ENCODE measurements around the gene SCAI. TPM values are rescaled to one million over a fixed set of nuclear protein-coding genes. Genes with fewer than 3 reads are reported as not detected.
"Not testable (repeated sequence)": the region's sequence is repeated elsewhere in the genome, so short reads cannot be mapped to it uniquely, and the experiment has no call there.

The SCAI gene
- total and polyA plus RNA-seq, 5 donors from 2014 or later = 1.7 to 11.3 (median 3.9) TPM

- Histone ChIP-seq H3K27ac (ENCODE audit: insufficient read depth, low read length, poor library complexity, severe bottlenecking) (peak overlapping the region; percentile 15), H3K4me1 (ENCODE audit: control insufficient read depth, insufficient read depth, low read length, poor library complexity, severe bottlenecking) (peaks cover 24% of the 10 kb centered on the region), H3K4me3 (ENCODE audit: low read depth, low read length) (no peak overlapping the region), H3K9me3 (ENCODE audit: control insufficient read depth in 2 of 2, low read length in 2 of 2) (no peaks in the 10 kb centered on the region), H3K36me3 (ENCODE audit: control insufficient read depth, insufficient read depth, low read length) (peaks cover 13% of the 10 kb centered on the region), H3K27me3 (ENCODE audit: control insufficient read depth, insufficient read depth, low read length) (no peaks in the 10 kb centered on the region)
- no peak for ATAC-seq (ENCODE audit: low read depth in 2 of 2)
- Mint-ChIP-seq H3K27me3 (no peaks in the 10 kb centered on the region), H3K4me1 (peaks cover 12 to 36% (median 25%) of the 10 kb centered on the region in 4 donors), H3K4me3 (no peak overlapping the region), H3K36me3 (peaks cover 35% of the 10 kb centered on the region), H3K9me3 (no peaks in the 10 kb centered on the region), H3K27ac (no peak overlapping the region)
- DNase-seq = no peak
These were observed 173.9 kb downstream of the SCAI start for GRCh38 chr9:124969401-124969800.

GRCh38 chr9:124968238-124968637 is 175.1 kb downstream of the SCAI start:
- no peak for DNase-seq
- H3K4me1 Mint-ChIP-seq = peaks cover 20 to 44% (median 32%) of the 10 kb centered on the region in 4 donors
- no peak for ATAC-seq (ENCODE audit: low read depth in 2 of 2)
- H3K27me3 ChIP-seq (ENCODE audit: control insufficient read depth, insufficient read depth, low read length) = no peaks in the 10 kb centered on the region
- peaks cover 0 to 6% (median 0%) of the 10 kb centered on the region in 7 donors for H3K9me3 Mint-ChIP-seq
- no peaks in the 10 kb centered on the region for H3K9me3 ChIP-seq (ENCODE audit: control insufficient read depth in 2 of 2, low read length in 2 of 2)
- H3K36me3 Mint-ChIP-seq = peaks cover 36% of the 10 kb centered on the region
- H3K4me3 ChIP-seq (ENCODE audit: low read depth, low read length) = no peak overlapping the region
- peaks cover 33% of the 10 kb centered on the region for H3K4me1 ChIP-seq (ENCODE audit: control insufficient read depth, insufficient read depth, low read length, poor library complexity, severe bottlenecking)
- no peaks in the 10 kb centered on the region for H3K27me3 Mint-ChIP-seq
- H3K27ac Mint-ChIP-seq = peak overlapping the region in 2 of 3 donors; percentile 84 to 90
- peaks cover 9% of the 10 kb centered on the region for H3K36me3 ChIP-seq (ENCODE audit: control insufficient read depth, insufficient read depth, low read length)
- H3K4me3 Mint-ChIP-seq = no peak overlapping the region
- H3K27ac ChIP-seq (ENCODE audit: insufficient read depth, low read length, poor library complexity, severe bottlenecking) = no peak overlapping the region

- Mint-ChIP-seq H3K27ac (peak overlapping the region; percentile 90 to 100 (median 93)), H3K4me1 (peaks cover 20 to 44% (median 30%) of the 10 kb centered on the region in 4 donors), H3K4me3 (peak overlapping the region; percentile 1 to 72 (median 48)), H3K36me3 (peaks cover 23% of the 10 kb centered on the region)
- DNase-seq (peak in 2 of 3 donors; percentile 75 to 87), ATAC-seq (ENCODE audit: low read depth in 2 of 2) (peak; percentile 100)
- H3K9me3 Mint-ChIP-seq; H3K27me3 ChIP-seq (ENCODE audit: control insufficient read depth, insufficient read depth, low read length); H3K36me3 ChIP-seq (ENCODE audit: control insufficient read depth, insufficient read depth, low read length); H3K27me3 Mint-ChIP-seq; H3K9me3 ChIP-seq (ENCODE audit: control insufficient read depth in 2 of 2, low read length in 2 of 2): not testable (repeated sequence)
- peak overlapping the region; percentile 76 for H3K27ac ChIP-seq (ENCODE audit: insufficient read depth, low read length, poor library complexity, severe bottlenecking)
- peaks cover 33% of the 10 kb centered on the region for H3K4me1 ChIP-seq (ENCODE audit: control insufficient read depth, insufficient read depth, low read length, poor library complexity, severe bottlenecking)
- peak overlapping the region; percentile 45 for H3K4me3 ChIP-seq (ENCODE audit: low read depth, low read length)
These were observed 177.4 kb downstream of the SCAI start for GRCh38 chr9:124965775-124966568.

- peaks cover 0 to 6% (median 0%) of the 10 kb centered on the region in 7 donors for H3K9me3 Mint-ChIP-seq
- H3K27ac Mint-ChIP-seq = peak overlapping the region; percentile 90 to 100 (median 93)
- peak overlapping the region in 3 of 4 donors; percentile 2 to 61 (median 57) for H3K4me3 Mint-ChIP-seq
- H3K9me3 ChIP-seq (ENCODE audit: control insufficient read depth in 2 of 2, low read length in 2 of 2) = no peaks in the 10 kb centered on the region
- peaks cover 20 to 44% (median 30%) of the 10 kb centered on the region in 4 donors for H3K4me1 Mint-ChIP-seq
- DNase-seq (no peak), ATAC-seq (ENCODE audit: low read depth in 2 of 2) (no peak)
- H3K4me3 ChIP-seq (ENCODE audit: low read depth, low read length) = peak overlapping the region; percentile 21
- H3K36me3 Mint-ChIP-seq = peaks cover 19% of the 10 kb centered on the region
- H3K27me3 Mint-ChIP-seq = no peaks in the 10 kb centered on the region
- H3K36me3 ChIP-seq (ENCODE audit: control insufficient read depth, insufficient read depth, low read length) = peaks cover 3% of the 10 kb centered on the region
- no peaks in the 10 kb centered on the region for H3K27me3 ChIP-seq (ENCODE audit: control insufficient read depth, insufficient read depth, low read length)
- H3K4me1 ChIP-seq (ENCODE audit: control insufficient read depth, insufficient read depth, low read length, poor library complexity, severe bottlenecking) = peaks cover 33% of the 10 kb centered on the region
- peak overlapping the region; percentile 76 for H3K27ac ChIP-seq (ENCODE audit: insufficient read depth, low read length, poor library complexity, severe bottlenecking)
These were observed 178.7 kb downstream of the SCAI start for GRCh38 chr9:124964604-124965003.

GRCh38 chr9:124964056-124964455 is 179.3 kb downstream of the SCAI start:
- Histone ChIP-seq H3K27me3 (ENCODE audit: control insufficient read depth, insufficient read depth, low read length) (no peaks in the 10 kb centered on the region), H3K4me3 (ENCODE audit: low read depth, low read length) (no peak overlapping the region), H3K27ac (ENCODE audit: insufficient read depth, low read length, poor library complexity, severe bottlenecking) (peak overlapping the region; percentile 76), H3K36me3 (ENCODE audit: control insufficient read depth, insufficient read depth, low read length) (peaks cover 3% of the 10 kb centered on the region), H3K4me1 (ENCODE audit: control insufficient read depth, insufficient read depth, low read length, poor library complexity, severe bottlenecking) (peaks cover 33% of the 10 kb centered on the region), H3K9me3 (ENCODE audit: control insufficient read depth in 2 of 2, low read length in 2 of 2) (no peaks in the 10 kb centered on the region)
- Mint-ChIP-seq H3K27me3 (no peaks in the 10 kb centered on the region), H3K4me1 (peaks cover 20 to 44% (median 30%) of the 10 kb centered on the region in 4 donors), H3K27ac (peak overlapping the region; percentile 90 to 100 (median 93)), H3K4me3 (peak overlapping the region; percentile 5 to 59 (median 42)), H3K36me3 (peaks cover 19% of the 10 kb centered on the region), H3K9me3 (peaks cover 0 to 6% (median 0%) of the 10 kb centered on the region in 7 donors)
- ATAC-seq (ENCODE audit: low read depth in 2 of 2) (no peak), DNase-seq (no peak)

GRCh38 chr9:124960409-124960752 is 182.9 kb downstream of the SCAI start:
- Histone ChIP-seq H3K4me3 (ENCODE audit: low read depth, low read length) (no peak overlapping the region), H3K36me3 (ENCODE audit: control insufficient read depth, insufficient read depth, low read length) (no peaks in the 10 kb centered on the region), H3K27me3 (ENCODE audit: control insufficient read depth, insufficient read depth, low read length) (no peaks in the 10 kb centered on the region), H3K27ac (ENCODE audit: insufficient read depth, low read length, poor library complexity, severe bottlenecking) (no peak overlapping the region), H3K9me3 (ENCODE audit: control insufficient read depth in 2 of 2, low read length in 2 of 2) (no peaks in the 10 kb centered on the region), H3K4me1 (ENCODE audit: control insufficient read depth, insufficient read depth, low read length, poor library complexity, severe bottlenecking) (peaks cover 18% of the 10 kb centered on the region)
- no peak for DNase-seq
- H3K36me3 Mint-ChIP-seq = peaks cover 7% of the 10 kb centered on the region
- no peaks in the 10 kb centered on the region for H3K27me3 Mint-ChIP-seq
- H3K9me3 Mint-ChIP-seq = peaks cover 0 to 6% (median 0%) of the 10 kb centered on the region in 7 donors
- H3K4me3 Mint-ChIP-seq = no peak overlapping the region
- no peak for ATAC-seq (ENCODE audit: low read depth in 2 of 2)
- H3K27ac Mint-ChIP-seq = no peak overlapping the region
- peaks cover 13 to 18% (median 16%) of the 10 kb centered on the region in 4 donors for H3K4me1 Mint-ChIP-seq

- H3K27me3 ChIP-seq (ENCODE audit: control insufficient read depth, insufficient read depth, low read length); H3K4me3 ChIP-seq (ENCODE audit: low read depth, low read length); H3K27ac Mint-ChIP-seq; H3K9me3 ChIP-seq (ENCODE audit: control insufficient read depth in 2 of 2, low read length in 2 of 2); DNase-seq; H3K4me3 Mint-ChIP-seq; H3K27ac ChIP-seq (ENCODE audit: insufficient read depth, low read length, poor library complexity, severe bottlenecking); H3K9me3 Mint-ChIP-seq; H3K36me3 ChIP-seq (ENCODE audit: control insufficient read depth, insufficient read depth, low read length); H3K27me3 Mint-ChIP-seq; ATAC-seq (ENCODE audit: low read depth in 2 of 2); H3K36me3 Mint-ChIP-seq: not testable (repeated sequence)
- peaks cover 11 to 13% (median 12%) of the 10 kb centered on the region in 4 donors for H3K4me1 Mint-ChIP-seq
- H3K4me1 ChIP-seq (ENCODE audit: control insufficient read depth, insufficient read depth, low read length, poor library complexity, severe bottlenecking) = peaks cover 13% of the 10 kb centered on the region
These were observed 183.5 kb downstream of the SCAI start for GRCh38 chr9:124959671-124960408.
